Measurements from ENCODE around the gene RBM14. TPM values are rescaled to one million over a fixed set of nuclear protein-coding genes. Genes with fewer than 3 reads are reported as not detected.

The RBM14 gene
- total RNA-seq, 1 experiment from 2014 or later: 92.0 TPM

- ChIA-PET CTCF (no interaction called here), POLR2A (interaction anchor here (5.1 kb wide), 1 partner anchor 9 kb away, joined by 38 read pairs; the partner anchor contains the start of gene RBM4)
- TF ChIP-seq ZNF423 (CRISPR knock-in tag; IDR thresholded peaks at IDR 0.05) (no peak), ZNF121 (CRISPR knock-in tag; IDR thresholded peaks at IDR 0.05) (no peak), IRF2 (CRISPR knock-in tag; IDR thresholded peaks at IDR 0.05; ENCODE audit: borderline replicate concordance, low read depth) (no peak), CBFB (CRISPR knock-in tag; IDR thresholded peaks at IDR 0.05; ENCODE audit: low read depth) (no peak), CREB1 (CRISPR knock-in tag; IDR thresholded peaks at IDR 0.05) (no peak), ZNF232 (CRISPR knock-in tag; IDR thresholded peaks at IDR 0.05) (no peak), JUN (CRISPR knock-in tag; IDR thresholded peaks at IDR 0.05) (no peak), ZNF219 (CRISPR knock-in tag; IDR thresholded peaks at IDR 0.05; ENCODE audit: borderline replicate concordance) (no peak), EMX1 (CRISPR knock-in tag; IDR thresholded peaks at IDR 0.05) (no peak)
- peaks cover 87% of the 10 kb centered on the region for H3K36me3 Mint-ChIP-seq
- no peak for ATAC-seq
- no peak overlapping the region for H3K4me3 Mint-ChIP-seq
- no peaks in the 10 kb centered on the region for H3K27me3 Mint-ChIP-seq (ENCODE audit: low read depth)
- no peak for DNase-seq (ENCODE audit: low spot score)
- peaks cover 29% of the 10 kb centered on the region for H3K4me1 Mint-ChIP-seq
- H3K27ac Mint-ChIP-seq: no peak overlapping the region
- no peaks in the 10 kb centered on the region for H3K9me3 Mint-ChIP-seq
These were observed 30.4 kb downstream of the RBM14 start for GRCh38 chr11:66646828-66647227.

GRCh38 chr11:66649903-66650302 is 33.5 kb downstream of the RBM14 start:
- H3K4me1 Mint-ChIP-seq: peaks cover 5% of the 10 kb centered on the region
- H3K27me3 Mint-ChIP-seq (ENCODE audit: low read depth): no peaks in the 10 kb centered on the region
- H3K36me3 Mint-ChIP-seq: peaks cover 79% of the 10 kb centered on the region
- no peak for ATAC-seq
- DNase-seq (ENCODE audit: low spot score): no peak
- ChIA-PET POLR2A (interaction anchor here (1.4 to 5.1 kb wide), 2 partner anchors 12 to 103 kb away, joined by 5 to 38 read pairs; partner anchors contain the start of genes ACTN3 and RBM4), CTCF (no interaction called here)
- no peak overlapping the region; the same call in 1 of the 2 replicates for H3K27ac Mint-ChIP-seq
- no peak overlapping the region for H3K4me3 Mint-ChIP-seq
- H3K9me3 Mint-ChIP-seq: no peaks in the 10 kb centered on the region
- no peak for TF ChIP-seq ZNF121 (CRISPR knock-in tag; IDR thresholded peaks at IDR 0.05)
- no peak for TF ChIP-seq MAX (CRISPR knock-in tag; IDR thresholded peaks at IDR 0.05)
- no peak for TF ChIP-seq MXD4 (CRISPR knock-in tag; IDR thresholded peaks at IDR 0.05; ENCODE audit: borderline replicate concordance)
- no peak for TF ChIP-seq SMAD3 (CRISPR knock-in tag; IDR thresholded peaks at IDR 0.05; ENCODE audit: borderline replicate concordance)
- TF ChIP-seq PRRX2 (CRISPR knock-in tag; IDR thresholded peaks at IDR 0.05): no peak
- no peak for TF ChIP-seq KAT7 (CRISPR knock-in tag; IDR thresholded peaks at IDR 0.05; ENCODE audit: borderline replicate concordance)
- TF ChIP-seq ZNF416 (CRISPR knock-in tag; IDR thresholded peaks at IDR 0.05): no peak
- no peak for TF ChIP-seq ATF6 (CRISPR knock-in tag; IDR thresholded peaks at IDR 0.05)
- TF ChIP-seq ZNF671 (CRISPR knock-in tag; IDR thresholded peaks at IDR 0.05): no peak
- TF ChIP-seq ELF4 (CRISPR knock-in tag; IDR thresholded peaks at IDR 0.05; ENCODE audit: low read depth): no peak
- no peak for TF ChIP-seq HMGXB4 (CRISPR knock-in tag; IDR thresholded peaks at IDR 0.05)
- TF ChIP-seq USF2 (CRISPR knock-in tag; IDR thresholded peaks at IDR 0.05): no peak
- TF ChIP-seq JUN (CRISPR knock-in tag; IDR thresholded peaks at IDR 0.05): no peak
- TF ChIP-seq, protein P1, sequence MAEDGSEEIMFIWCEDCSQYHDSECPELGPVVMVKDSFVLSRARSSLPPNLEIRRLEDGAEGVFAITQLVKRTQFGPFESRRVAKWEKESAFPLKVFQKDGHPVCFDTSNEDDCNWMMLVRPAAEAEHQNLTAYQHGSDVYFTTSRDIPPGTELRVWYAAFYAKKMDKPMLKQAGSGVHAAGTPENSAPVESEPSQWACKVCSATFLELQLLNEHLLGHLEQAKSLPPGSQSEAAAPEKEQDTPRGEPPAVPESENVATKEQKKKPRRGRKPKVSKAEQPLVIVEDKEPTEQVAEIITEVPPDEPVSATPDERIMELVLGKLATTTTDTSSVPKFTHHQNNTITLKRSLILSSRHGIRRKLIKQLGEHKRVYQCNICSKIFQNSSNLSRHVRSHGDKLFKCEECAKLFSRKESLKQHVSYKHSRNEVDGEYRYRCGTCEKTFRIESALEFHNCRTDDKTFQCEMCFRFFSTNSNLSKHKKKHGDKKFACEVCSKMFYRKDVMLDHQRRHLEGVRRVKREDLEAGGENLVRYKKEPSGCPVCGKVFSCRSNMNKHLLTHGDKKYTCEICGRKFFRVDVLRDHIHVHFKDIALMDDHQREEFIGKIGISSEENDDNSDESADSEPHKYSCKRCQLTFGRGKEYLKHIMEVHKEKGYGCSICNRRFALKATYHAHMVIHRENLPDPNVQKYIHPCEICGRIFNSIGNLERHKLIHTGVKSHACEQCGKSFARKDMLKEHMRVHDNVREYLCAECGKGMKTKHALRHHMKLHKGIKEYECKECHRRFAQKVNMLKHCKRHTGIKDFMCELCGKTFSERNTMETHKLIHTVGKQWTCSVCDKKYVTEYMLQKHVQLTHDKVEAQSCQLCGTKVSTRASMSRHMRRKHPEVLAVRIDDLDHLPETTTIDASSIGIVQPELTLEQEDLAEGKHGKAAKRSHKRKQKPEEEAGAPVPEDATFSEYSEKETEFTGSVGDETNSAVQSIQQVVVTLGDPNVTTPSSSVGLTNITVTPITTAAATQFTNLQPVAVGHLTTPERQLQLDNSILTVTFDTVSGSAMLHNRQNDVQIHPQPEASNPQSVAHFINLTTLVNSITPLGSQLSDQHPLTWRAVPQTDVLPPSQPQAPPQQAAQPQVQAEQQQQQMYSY (CRISPR knock-in tag; IDR thresholded peaks at IDR 0.05): no peak
- TF ChIP-seq RELA (CRISPR knock-in tag; IDR thresholded peaks at IDR 0.05; ENCODE audit: borderline replicate concordance): no peak
- TF ChIP-seq, protein P2, sequence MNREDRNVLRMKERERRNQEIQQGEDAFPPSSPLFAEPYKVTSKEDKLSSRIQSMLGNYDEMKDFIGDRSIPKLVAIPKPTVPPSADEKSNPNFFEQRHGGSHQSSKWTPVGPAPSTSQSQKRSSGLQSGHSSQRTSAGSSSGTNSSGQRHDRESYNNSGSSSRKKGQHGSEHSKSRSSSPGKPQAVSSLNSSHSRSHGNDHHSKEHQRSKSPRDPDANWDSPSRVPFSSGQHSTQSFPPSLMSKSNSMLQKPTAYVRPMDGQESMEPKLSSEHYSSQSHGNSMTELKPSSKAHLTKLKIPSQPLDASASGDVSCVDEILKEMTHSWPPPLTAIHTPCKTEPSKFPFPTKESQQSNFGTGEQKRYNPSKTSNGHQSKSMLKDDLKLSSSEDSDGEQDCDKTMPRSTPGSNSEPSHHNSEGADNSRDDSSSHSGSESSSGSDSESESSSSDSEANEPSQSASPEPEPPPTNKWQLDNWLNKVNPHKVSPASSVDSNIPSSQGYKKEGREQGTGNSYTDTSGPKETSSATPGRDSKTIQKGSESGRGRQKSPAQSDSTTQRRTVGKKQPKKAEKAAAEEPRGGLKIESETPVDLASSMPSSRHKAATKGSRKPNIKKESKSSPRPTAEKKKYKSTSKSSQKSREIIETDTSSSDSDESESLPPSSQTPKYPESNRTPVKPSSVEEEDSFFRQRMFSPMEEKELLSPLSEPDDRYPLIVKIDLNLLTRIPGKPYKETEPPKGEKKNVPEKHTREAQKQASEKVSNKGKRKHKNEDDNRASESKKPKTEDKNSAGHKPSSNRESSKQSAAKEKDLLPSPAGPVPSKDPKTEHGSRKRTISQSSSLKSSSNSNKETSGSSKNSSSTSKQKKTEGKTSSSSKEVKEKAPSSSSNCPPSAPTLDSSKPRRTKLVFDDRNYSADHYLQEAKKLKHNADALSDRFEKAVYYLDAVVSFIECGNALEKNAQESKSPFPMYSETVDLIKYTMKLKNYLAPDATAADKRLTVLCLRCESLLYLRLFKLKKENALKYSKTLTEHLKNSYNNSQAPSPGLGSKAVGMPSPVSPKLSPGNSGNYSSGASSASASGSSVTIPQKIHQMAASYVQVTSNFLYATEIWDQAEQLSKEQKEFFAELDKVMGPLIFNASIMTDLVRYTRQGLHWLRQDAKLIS (CRISPR knock-in tag; IDR thresholded peaks at IDR 0.05; ENCODE audit: borderline replicate concordance): no peak

Data from WTC11 (cell line).